ENCODE data around the gene SEMA6D. TPM values are rescaled to one million over a fixed set of nuclear protein-coding genes. Genes with fewer than 3 reads are reported as not detected.

Gene SEMA6D
- polyA plus RNA-seq, 1 donor from 2014 or later: 108 TPM

GRCh38 chr15:47791161-47791560 is 73.9 kb downstream of the SEMA6D start:
- H3F3A ChIP-seq (ENCODE audit: insufficient read depth, low read length, poor library complexity, severe bottlenecking): no peaks in the 10 kb centered on the region
- H3K79me2 ChIP-seq (replicated peaks; ENCODE audit: insufficient read depth, low read length): no peaks in the 10 kb centered on the region
- H3K36me3 ChIP-seq (ENCODE audit: insufficient read depth, low read length): no peaks in the 10 kb centered on the region
- H3K27me3 ChIP-seq (ENCODE audit: insufficient read depth, low read depth, low read length): no peaks in the 10 kb centered on the region
- TF ChIP-seq CTCF (IDR thresholded peaks at IDR 0.05; ENCODE audit: poor library complexity, severe bottlenecking): no peak
- no peak for TF ChIP-seq REST (IDR thresholded peaks at IDR 0.05; ENCODE audit: borderline replicate concordance)
- no peak for TF ChIP-seq EZH2 (IDR thresholded peaks at IDR 0.05; ENCODE audit: borderline replicate concordance, insufficient read depth, low read length, poor library complexity, severe bottlenecking)
- no peak for TF ChIP-seq POLR2AphosphoS5 (IDR thresholded peaks at IDR 0.05)
- TF ChIP-seq SMC3 (conservative IDR thresholded peaks at IDR 0.05; ENCODE audit: poor library complexity): no peak
- TF ChIP-seq TAF1 (IDR thresholded peaks at IDR 0.05; ENCODE audit: low read depth): no peak
- no peak for TF ChIP-seq EP300 (conservative IDR thresholded peaks at IDR 0.05; ENCODE audit: poor library complexity, severe bottlenecking)
- no peak for TF ChIP-seq RAD21 (conservative IDR thresholded peaks at IDR 0.05)
- no peak overlapping the region for H3K4me3 ChIP-seq (ENCODE audit: low read length)
- no peak overlapping the region for H3K4me2 ChIP-seq (ENCODE audit: low read length)
- no peak overlapping the region for H3K27ac ChIP-seq (ENCODE audit: low read length)
- no peaks in the 10 kb centered on the region for H3K9me2 ChIP-seq (ENCODE audit: insufficient read depth, low read length)
- H2AFZ ChIP-seq (ENCODE audit: low read depth, low read length): no peak overlapping the region
- H4K20me1 ChIP-seq (ENCODE audit: insufficient read depth): no peaks in the 10 kb centered on the region
- no peak overlapping the region for H3K9ac ChIP-seq (ENCODE audit: low read length)
- no peaks in the 10 kb centered on the region for H3K9me3 ChIP-seq (ENCODE audit: low read length)

GRCh38 chr15:47792231-47792630 is 74.9 kb downstream of the SEMA6D start:
- H4K20me1 ChIP-seq (ENCODE audit: insufficient read depth): no peaks in the 10 kb centered on the region
- no peaks in the 10 kb centered on the region for H3K27me3 ChIP-seq (ENCODE audit: insufficient read depth, low read depth, low read length)
- no peak overlapping the region for H3K9ac ChIP-seq (ENCODE audit: low read length)
- H3K9me2 ChIP-seq (ENCODE audit: insufficient read depth, low read length): no peaks in the 10 kb centered on the region
- no peak overlapping the region for H2AFZ ChIP-seq (ENCODE audit: low read depth, low read length)
- H3K36me3 ChIP-seq (ENCODE audit: insufficient read depth, low read length): no peaks in the 10 kb centered on the region
- H3K9me3 ChIP-seq (ENCODE audit: low read length): no peaks in the 10 kb centered on the region
- no peak overlapping the region for H3K4me3 ChIP-seq (ENCODE audit: low read length)
- TF ChIP-seq POLR2AphosphoS5 (IDR thresholded peaks at IDR 0.05) (no peak), EZH2 (IDR thresholded peaks at IDR 0.05; ENCODE audit: borderline replicate concordance, insufficient read depth, low read length, poor library complexity, severe bottlenecking) (no peak), RAD21 (conservative IDR thresholded peaks at IDR 0.05) (no peak), REST (IDR thresholded peaks at IDR 0.05; ENCODE audit: borderline replicate concordance) (no peak), SMC3 (conservative IDR thresholded peaks at IDR 0.05; ENCODE audit: poor library complexity) (no peak), CTCF (IDR thresholded peaks at IDR 0.05; ENCODE audit: poor library complexity, severe bottlenecking) (no peak), TAF1 (IDR thresholded peaks at IDR 0.05; ENCODE audit: low read depth) (no peak)
- no peak overlapping the region for H3K4me2 ChIP-seq (ENCODE audit: low read length)
- no peaks in the 10 kb centered on the region for H3K79me2 ChIP-seq (replicated peaks; ENCODE audit: insufficient read depth, low read length)
- no peak overlapping the region for H3K27ac ChIP-seq (ENCODE audit: low read length)
- H3F3A ChIP-seq (ENCODE audit: insufficient read depth, low read length, poor library complexity, severe bottlenecking): no peaks in the 10 kb centered on the region
